GM18499 (cell line): Measurements from ENCODE around the gene LATS2.
"Not testable (repeated sequence)": the region's sequence is repeated elsewhere in the genome, so short reads cannot be mapped to it uniquely, and the experiment has no call there.

Experiments
- ATAC-seq: cut with Tn5 transposase; IDR thresholded peaks from one replicate; pipeline ENCODE4 v1.9.1; 2021; ENCODE audit warnings: moderate number of reproducible peaks; ENCODE audit not compliant: insufficient read depth, unreplicated experiment

Gene LATS2

GRCh38 chr13:20974981-20975585, 86.3 kb downstream of the LATS2 start:
- ATAC-seq: no peak

GRCh38 chr13:20973886-20974425, 87.4 kb downstream of the LATS2 start:
- ATAC-seq: no peak

DNA sequence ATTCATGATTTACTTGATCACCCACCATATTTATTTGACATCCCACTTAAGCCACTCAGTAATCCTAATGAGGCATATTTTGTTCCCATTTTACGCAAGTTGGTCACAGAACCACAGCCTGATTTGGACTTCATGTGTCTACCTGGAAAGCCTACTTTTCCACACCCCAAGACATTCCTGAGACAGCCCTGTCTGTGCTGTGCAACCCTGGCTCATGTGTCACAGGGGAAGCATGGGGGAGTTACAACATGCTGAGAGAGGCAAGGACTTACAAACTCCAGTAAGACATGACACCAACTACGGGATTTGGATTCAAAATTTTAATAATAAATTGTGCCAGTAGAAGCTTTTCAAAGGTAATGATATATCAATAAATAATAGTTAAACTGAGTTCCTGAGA, 88.7 kb downstream of the LATS2 start:
- ATAC-seq: no peak

DNA sequence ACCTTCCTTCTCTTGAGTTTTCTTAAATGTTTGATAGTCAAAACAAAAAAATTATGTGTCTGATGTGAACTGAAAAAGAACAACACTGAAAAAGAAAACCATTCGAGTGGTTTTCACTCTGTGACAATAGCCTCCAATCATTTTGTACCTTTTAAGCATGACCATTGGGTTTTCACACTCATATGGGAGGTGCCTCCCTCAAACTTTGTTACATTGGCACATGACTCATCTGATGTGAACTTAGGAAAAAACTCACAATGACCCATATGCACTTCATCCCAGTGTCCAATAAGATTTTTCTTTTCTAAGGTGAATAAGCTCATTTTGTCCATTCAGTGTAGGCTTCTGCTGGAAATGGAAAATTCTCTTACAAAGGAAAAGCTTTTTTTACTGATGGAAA, 92.2 kb downstream of the LATS2 start:
- ATAC-seq: no peak

DNA sequence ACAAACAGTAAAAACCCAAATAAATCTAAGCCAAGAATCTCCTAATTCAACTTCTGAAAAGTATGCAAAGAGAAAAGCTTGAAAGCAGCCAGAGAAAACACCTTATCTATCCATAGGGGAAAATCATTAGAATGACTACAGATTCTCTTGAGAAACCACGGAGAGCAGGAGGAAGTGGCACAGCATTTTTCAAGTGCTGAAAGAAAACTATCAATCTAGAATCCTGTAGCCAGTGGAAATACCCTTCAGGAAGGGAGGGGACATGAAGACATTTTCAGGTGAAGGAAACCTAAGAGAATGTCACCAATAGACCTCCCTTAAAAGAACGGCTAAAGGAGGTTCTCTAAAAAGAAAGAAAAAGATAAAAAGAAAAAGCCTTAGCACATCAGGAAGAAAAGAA, 92.6 kb downstream of the LATS2 start:
- ATAC-seq: no peak

- no peak for ATAC-seq
These were observed 94.0 kb downstream of the LATS2 start for GRCh38 chr13:20967340-20967739.

- ATAC-seq: no peak
These were observed 96.5 kb downstream of the LATS2 start for GRCh38 chr13:20964904-20965303.

DNA sequence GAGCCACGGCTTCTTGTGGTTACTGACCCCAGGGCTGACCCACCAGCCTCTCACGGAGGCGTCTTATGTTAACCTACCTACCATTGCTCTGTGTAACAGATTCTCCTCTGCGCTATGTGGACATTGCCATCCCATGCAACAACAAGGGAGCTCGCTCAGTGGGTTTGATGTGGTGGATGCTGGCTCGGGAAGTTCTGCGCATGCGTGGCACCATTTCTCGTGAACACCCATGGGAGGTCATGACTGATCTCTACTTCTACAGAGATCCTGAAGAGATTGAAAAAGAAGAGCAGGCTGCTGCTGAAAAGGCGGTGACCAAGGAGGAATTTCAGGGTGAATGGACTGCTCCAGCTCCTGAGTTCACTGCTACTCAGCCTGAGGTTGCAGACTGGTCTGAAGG, 99.7 kb downstream of the LATS2 start:
- ATAC-seq: not testable (repeated sequence)

DNA sequence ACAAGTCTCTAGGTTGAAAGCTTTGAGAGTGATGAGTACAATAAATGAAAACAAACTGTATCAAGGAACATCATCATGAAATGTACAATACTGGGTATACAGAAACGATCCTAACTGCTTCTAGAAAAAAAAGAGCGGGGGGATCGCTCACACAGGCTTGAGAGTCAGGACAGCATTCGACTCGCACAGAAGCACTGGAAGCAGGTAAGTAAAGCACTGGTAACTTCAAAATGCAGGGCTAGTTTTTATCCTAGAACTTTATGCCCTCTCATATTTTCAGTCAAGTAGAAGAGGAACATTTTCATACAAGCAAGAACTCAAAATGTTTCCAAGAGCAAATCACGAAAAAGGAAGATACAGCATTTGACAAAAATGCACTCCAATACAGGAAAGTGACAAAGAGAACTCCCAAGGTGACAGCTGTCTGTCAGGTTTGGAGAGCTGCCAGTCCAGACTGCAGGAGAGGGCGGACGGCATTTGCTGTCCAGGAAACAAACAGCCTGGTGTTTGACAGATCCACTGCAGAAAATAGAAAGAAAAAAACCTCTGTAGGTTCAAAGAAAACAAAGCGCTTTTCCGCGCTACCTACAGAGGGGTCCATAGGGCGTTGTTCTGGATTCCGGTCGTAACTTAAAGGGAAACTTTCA, 100.6 kb downstream of the LATS2 start:
- ATAC-seq: no peak

DNA sequence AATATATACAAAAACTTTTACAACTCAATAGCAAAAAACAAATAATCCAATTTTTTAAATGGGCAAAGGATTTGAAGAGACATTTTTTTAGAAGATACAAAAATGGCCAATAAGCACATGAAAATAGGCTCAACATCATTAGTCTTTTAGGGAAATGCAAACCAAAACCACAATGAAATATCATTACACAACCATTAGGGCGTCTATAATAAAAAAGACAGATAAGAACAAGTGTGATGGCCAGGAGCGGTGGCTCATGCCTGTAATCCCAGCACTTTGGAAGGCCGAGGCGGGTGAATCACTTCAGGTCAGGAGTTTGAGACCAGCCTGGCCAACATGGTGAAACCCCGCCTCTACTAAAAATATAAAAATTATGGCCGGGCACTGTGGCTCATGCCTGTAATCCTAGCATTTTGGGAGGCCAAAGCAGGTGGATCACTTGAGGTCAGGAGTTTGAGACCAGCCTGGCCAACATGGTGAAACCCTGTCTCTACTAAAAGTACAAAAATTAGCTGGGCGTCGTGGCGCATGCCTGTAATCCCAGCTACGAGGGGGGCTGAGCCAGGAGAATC, 104.3 kb downstream of the LATS2 start:
- ATAC-seq: not testable (repeated sequence)

DNA sequence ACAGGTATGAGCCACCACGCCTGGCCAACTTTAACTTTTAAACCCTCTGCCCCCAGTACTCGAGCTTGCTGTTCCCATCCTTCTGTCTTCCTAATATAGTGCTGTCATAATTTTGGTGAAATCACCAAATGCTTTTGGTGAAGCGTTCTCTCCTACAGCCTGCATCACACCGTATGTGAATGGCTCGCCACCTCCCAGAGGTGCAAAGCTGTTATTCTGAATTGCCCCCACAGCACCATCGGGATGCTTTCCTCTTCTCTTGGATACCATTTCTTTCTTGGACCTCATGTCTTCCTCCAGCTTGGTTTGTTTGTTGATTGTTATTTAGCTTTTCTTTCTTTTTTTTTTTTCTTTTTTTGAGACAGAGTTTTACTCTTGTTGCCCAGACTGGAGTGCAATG, 105.9 kb downstream of the LATS2 start:
- no peak for ATAC-seq

GRCh38 chr13:20953245-20953931, 108.0 kb downstream of the LATS2 start:
- no peak for ATAC-seq

- no peak for ATAC-seq
These were observed 108.5 kb downstream of the LATS2 start for GRCh38 chr13:20952838-20953237.

- ATAC-seq: not testable (repeated sequence)
These were observed 113.4 kb downstream of the LATS2 start for GRCh38 chr13:20948001-20948400.

- no peak for ATAC-seq
These were observed 115.4 kb downstream of the LATS2 start for GRCh38 chr13:20945952-20946383.

GRCh38 chr13:20942938-20943559, 118.3 kb downstream of the LATS2 start:
- no peak for ATAC-seq

DNA sequence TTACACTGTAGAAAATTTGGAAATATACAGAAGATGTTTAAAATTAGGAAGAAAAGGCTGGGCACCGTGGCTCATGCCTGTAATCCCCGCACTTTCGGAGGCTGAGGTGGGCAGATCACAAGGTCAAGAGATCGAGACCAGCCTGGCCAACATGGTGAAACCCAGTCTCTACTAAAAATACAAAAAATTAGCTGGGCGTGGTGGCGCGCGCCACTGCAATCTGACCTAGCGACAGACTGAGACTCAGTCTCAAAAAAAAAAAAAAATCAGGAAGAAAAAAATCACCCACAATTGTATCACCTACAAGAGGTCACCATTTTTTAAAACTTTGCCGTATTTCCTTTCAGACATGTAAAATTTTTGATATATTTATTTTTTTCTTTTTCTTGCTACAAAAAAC, 120.9 kb downstream of the LATS2 start:
- ATAC-seq: not testable (repeated sequence)

GRCh38 chr13:20940083-20940482, 121.3 kb downstream of the LATS2 start:
- ATAC-seq: no peak

DNA sequence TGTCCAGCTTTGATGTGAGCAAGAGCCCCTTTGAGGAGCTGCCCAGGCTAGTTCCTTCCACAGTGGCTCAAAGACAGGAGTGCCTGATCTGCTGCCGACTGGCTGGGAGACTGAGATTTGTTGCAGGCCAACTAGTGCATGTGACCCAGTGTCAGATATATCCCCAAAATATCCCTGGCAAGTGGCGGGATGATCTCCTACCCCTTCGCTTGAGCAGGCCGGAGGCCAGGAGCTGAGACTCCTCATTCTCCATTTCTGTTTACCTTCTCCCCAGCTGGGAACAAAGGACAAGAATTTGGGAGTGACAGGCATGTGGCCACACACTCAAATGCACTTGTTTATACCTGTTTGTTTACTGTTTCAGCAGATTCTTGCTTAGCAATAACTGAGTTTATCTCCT, 121.7 kb downstream of the LATS2 start:
- ATAC-seq: no peak

DNA sequence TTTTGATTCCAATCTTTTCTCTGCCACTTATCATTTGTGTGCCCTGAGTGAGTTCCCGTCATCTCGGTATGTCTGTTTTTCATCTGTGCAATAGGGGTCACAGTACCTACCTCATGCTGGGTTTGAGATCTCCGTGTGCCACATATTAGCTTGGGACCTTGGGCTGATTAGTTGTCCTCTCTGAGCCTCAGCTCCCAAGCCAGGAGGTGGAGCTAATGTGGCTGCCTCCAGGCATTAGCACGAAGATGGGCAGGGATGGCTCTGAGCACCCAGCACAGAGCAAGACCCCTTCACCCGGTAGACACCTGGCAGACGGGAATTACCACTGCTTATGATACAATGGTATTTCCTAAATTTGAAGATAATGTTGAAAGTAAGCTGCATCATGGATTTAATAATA, 123.1 kb downstream of the LATS2 start:
- ATAC-seq: no peak
